Ovary (tissue), 9 donors: ENCODE data around the gene SLC35D1. TPM values are rescaled to one million over a fixed set of nuclear protein-coding genes. Genes with fewer than 3 reads are reported as not detected.

ENCODE experiments used
- DNase-seq, 5 donors: peaks; one replicate each; pipeline ENCODE4 v3.0.0-alpha.2; 2019 to 2020
- H3K27ac ChIP-seq, 2 donors: fragments of 200-600 bp; one replicate each; pipeline versions ENCODE4 v1.5.1 to v1.8.0; 2019 to 2022
- H3K27me3 ChIP-seq: fragments of 200-600 bp; one replicate; pipeline ENCODE4 v1.8.0; 2022
- H3K36me3 ChIP-seq: fragments of 200-600 bp; sonication (generic); one replicate; pipeline ENCODE4 v1.5.1; 2019
- H3K4me1 ChIP-seq: one replicate; pipeline ENCODE4 v1.8.1; 2013; ENCODE audit warnings: mild to moderate bottlenecking, moderate library complexity; ENCODE audit not compliant: insufficient read depth
- H3K4me3 ChIP-seq: fragments of 200-600 bp; sonication (generic); one replicate; pipeline ENCODE4 v1.5.1; 2017
- H3K9me3 ChIP-seq, 2 donors: fragments of 200-600 bp in 1 of 2; sonication (generic) in 1 of 2; one replicate each; pipeline versions ENCODE4 v1.5.1 to v1.8.1; 2013 to 2019; ENCODE audit warnings: mild to moderate bottlenecking in 1 of 2, moderate library complexity in 1 of 2
- CTCF ChIP-seq, 3 donors: fragments of 450-650 bp in 2 of 3; fragments of 200-600 bp in 1 of 3; IDR thresholded peaks; one replicate each; pipeline versions ENCODE4 v1.5.1 to v1.8.0; 2016 to 2022; ENCODE audit warnings: antibody characterized with exemption in 3 of 3, mild to moderate bottlenecking in 1 of 3
- EP300 ChIP-seq: sonication (generic); formaldehyde crosslinking; IDR thresholded peaks from one replicate; pipeline ENCODE4 v1.6.1; 2017; ENCODE audit warnings: antibody characterized with exemption
- POLR2A ChIP-seq: fragments of 450-650 bp; IDR thresholded peaks from one replicate; pipeline ENCODE4 v1.6.1; 2017; ENCODE audit warnings: antibody characterized with exemption, mild to moderate bottlenecking, moderate library complexity
- WGBS, 3 donors: extraction: QIAGEN DNeasy Blood & Tissue Kit in 1 of 3; methylation state at CpG; one replicate each; pipeline versions ENCODE4 v1.1.5 to v1.1.7; 2013 to 2017; 5-methylcytosine and 5-hydroxymethylcytosine counted together
- intact Hi-C, 4 donors: fragments of 100-400 bp; cut with DNase I; formaldehyde crosslinking; loops; one replicate each; pipeline versions ENCODE4 v1.11.0 to v1.15.1; 2022 to 2023
- polyA plus RNA-seq, 2 donors: library from polyadenylated mRNA; stranded (reverse); fragments of 200-250 nt in 1 of 2; fragments of 350-450 nt in 1 of 2; fragmentation: Illumina TruSeq in 1 of 2; extraction: RNeasy Lipid Tissue Mini Kit (QIAGEN cat#74804) in 1 of 2; gene quantifications; one replicate each; pipeline ENCODE4 v1.2.3, GENCODE V29; 2013 to 2014
- total RNA-seq, 7 donors: library from RNA; depleted of rRNA in 2 of 7; stranded (reverse); fragments of >200 nt in 2 of 7; fragmentation: NEBNext Ultra II Directional in 3 of 7; extraction: Animal tissue kit (Norgen Biotek cat#: 25700) in 3 of 7; gene quantifications; one replicate each; pipeline versions ENCODE4 v1.1.0 to v1.2.4, GENCODE V29; 2016 to 2023
- donor health status: DM: no; HTN: no; CAD: no; lungs with moderate emphysema.
- donor health status: DM: no; HTN: no; CAD: no.
- donor health status: Bipolar disorder and iron deficiency.
- donor health status: DM: yes; HTN: yes; CAD: no.
- donor health status: DM: no; HTN: no; CAD: no.
- donor health status: DM: yes; HTN: yes; CAD: no.

SLC35D1 gene
- total and polyA plus RNA-seq, 9 donors: 5.0 to 16.9 (median 10.3) TPM

- Histone ChIP-seq H3K36me3 (no peaks in the 10 kb centered on the region), H3K4me1 (peaks cover 1% of the 10 kb centered on the region), H3K27me3 (no peaks in the 10 kb centered on the region), H3K9me3 (no peaks in the 10 kb centered on the region), H3K27ac (no peak overlapping the region), H3K4me3 (no peak overlapping the region)
- WGBS, 3 donors: 28 to 59% (median 53%) methylated on average over 2 of the region's 2 CpGs
- intact Hi-C loops: no loop called here
- TF ChIP-seq EP300 (no peak), CTCF (IDR thresholded peaks at IDR 0.05) (no peak), POLR2A (no peak)
- DNase-seq: no peak
Observed at GRCh38 chr1:67020765-67021164, 33.2 kb downstream of the SLC35D1 start.

GRCh38 chr1:67020304-67020703, 33.6 kb downstream of the SLC35D1 start:
- intact Hi-C loops: no loop called here
- Histone ChIP-seq H3K27ac (no peak overlapping the region), H3K4me1 (peaks cover 1% of the 10 kb centered on the region), H3K36me3 (no peaks in the 10 kb centered on the region), H3K27me3 (no peaks in the 10 kb centered on the region), H3K4me3 (no peak overlapping the region), H3K9me3 (no peaks in the 10 kb centered on the region)
- WGBS, 3 donors: 28 to 59% (median 50%) methylated on average over 2 of the region's 2 CpGs
- no peak for DNase-seq
- TF ChIP-seq EP300 (no peak), POLR2A (no peak), CTCF (IDR thresholded peaks at IDR 0.05) (no peak)

- no peak for TF ChIP-seq CTCF (IDR thresholded peaks at IDR 0.05)
- TF ChIP-seq POLR2A: no peak
- no peak for TF ChIP-seq EP300
- H3K4me3 ChIP-seq: no peak overlapping the region
Observed at GRCh38 chr1:67019600-67020136, 34.3 kb downstream of the SLC35D1 start.

GRCh38 chr1:67019121-67019520, 34.8 kb downstream of the SLC35D1 start:
- no peaks in the 10 kb centered on the region for H3K36me3 ChIP-seq
- intact Hi-C loops: no loop called here
- DNase-seq: no peak
- no peak overlapping the region for H3K27ac ChIP-seq
- peaks cover 1% of the 10 kb centered on the region for H3K4me1 ChIP-seq
- no peaks in the 10 kb centered on the region for H3K9me3 ChIP-seq
- H3K4me3 ChIP-seq: no peak overlapping the region
- 94 to 99% (median 96%) methylated on average over 4 of the region's 4 CpGs for WGBS, 3 donors
- no peaks in the 10 kb centered on the region for H3K27me3 ChIP-seq
- TF ChIP-seq POLR2A: no peak
- no peak for TF ChIP-seq CTCF (IDR thresholded peaks at IDR 0.05)
- TF ChIP-seq EP300: no peak

More at GRCh38 chr1:67019600-67020136, 34.3 kb downstream of the SLC35D1 start:
- no peak for DNase-seq
- H3K27ac ChIP-seq: no peak overlapping the region
- no peaks in the 10 kb centered on the region for H3K36me3 ChIP-seq
- intact Hi-C loops: no loop called here
- H3K27me3 ChIP-seq: no peaks in the 10 kb centered on the region
- peaks cover 1% of the 10 kb centered on the region for H3K4me1 ChIP-seq
- no peaks in the 10 kb centered on the region for H3K9me3 ChIP-seq
- 13 to 21% (median 19%) methylated on average over 1 of the region's 1 CpG for WGBS, 3 donors
